ENCODE measurements around the gene ADAMTS20. TPM values are rescaled to one million over a fixed set of nuclear protein-coding genes. Genes with fewer than 3 reads are reported as not detected.
A peak's percentile ranks its signal among the peaks of the same experiment; 100 is the strongest.

The ADAMTS20 gene
- total RNA-seq, 2 donors from 2014 or later = not detected

DNA sequence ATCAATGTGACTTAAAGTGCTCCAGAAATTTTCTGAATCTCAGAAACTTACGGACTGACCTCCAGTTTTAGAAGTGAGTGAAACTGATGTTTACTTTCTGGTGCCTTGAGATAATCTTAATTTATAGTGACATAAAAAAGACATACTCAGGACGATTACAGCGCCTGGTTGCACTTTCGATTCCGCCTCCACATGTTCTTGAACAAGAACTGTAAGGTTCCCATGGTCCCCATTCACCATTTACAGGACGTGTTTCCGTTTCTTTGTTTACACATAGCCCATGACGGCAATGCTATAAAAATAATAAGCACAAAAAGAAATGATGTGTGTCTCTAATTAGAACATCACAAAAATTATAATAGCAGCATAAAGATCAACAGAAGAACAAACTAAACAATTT, 98.2 kb downstream of the ADAMTS20 start:
- H3K36me3 Mint-ChIP-seq (ENCODE audit: insufficient read depth in 2 of 2) = no peaks in the 10 kb centered on the region
- peaks cover 4 to 7% of the 10 kb centered on the region in 2 donors for H3K9me3 Mint-ChIP-seq
- no peak overlapping the region for H3K27ac Mint-ChIP-seq
- H3K27me3 Mint-ChIP-seq (ENCODE audit: low read depth) = no peaks in the 10 kb centered on the region
- no peaks in the 10 kb centered on the region for H3K4me1 Mint-ChIP-seq (ENCODE audit: low read depth)
- ATAC-seq (replicated peaks in 1 of 2) (no peak), DNase-seq (no peak)
- H3K4me3 Mint-ChIP-seq = no peak overlapping the region

DNA sequence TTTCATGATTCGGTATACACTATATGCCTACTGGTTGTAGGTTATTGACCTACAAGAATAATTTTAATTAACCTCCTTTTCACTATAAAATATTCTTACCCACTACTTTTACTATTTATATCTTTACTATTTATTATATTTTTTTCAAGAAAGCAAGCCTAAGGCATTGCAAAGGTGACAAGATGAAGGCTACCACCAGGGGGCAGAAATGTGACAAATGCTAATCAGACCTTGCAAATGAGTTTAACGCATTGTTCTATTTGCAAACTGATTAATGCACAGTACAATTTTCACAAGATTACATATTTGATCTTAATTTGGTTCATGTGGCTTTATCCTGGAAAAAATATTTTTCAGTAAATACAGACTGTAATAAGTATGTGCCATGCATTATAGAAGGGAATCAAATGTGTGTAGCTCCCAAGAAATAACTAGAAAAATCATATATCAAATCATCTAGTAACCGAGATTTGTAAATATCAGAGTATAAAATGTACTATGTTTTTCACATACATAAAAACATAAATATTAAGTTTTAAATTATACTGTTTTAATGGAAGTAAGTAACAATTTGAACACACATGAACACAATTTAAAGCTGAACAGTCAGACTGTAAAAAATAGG, 107.0 kb downstream of the ADAMTS20 start:
- peaks cover 10% of the 10 kb centered on the region for H3K27me3 Mint-ChIP-seq (ENCODE audit: low read depth)
- H3K27ac Mint-ChIP-seq = no peak overlapping the region
- no peak for ATAC-seq (replicated peaks in 1 of 2)
- no peaks in the 10 kb centered on the region for H3K4me1 Mint-ChIP-seq (ENCODE audit: low read depth)
- H3K36me3 Mint-ChIP-seq (ENCODE audit: insufficient read depth in 2 of 2) = no peaks in the 10 kb centered on the region
- H3K4me3 Mint-ChIP-seq = no peak overlapping the region
- peak; percentile 47 to 61 for DNase-seq
- no peaks in the 10 kb centered on the region for H3K9me3 Mint-ChIP-seq

- H3K36me3 Mint-ChIP-seq (ENCODE audit: insufficient read depth in 2 of 2) = no peaks in the 10 kb centered on the region
- no peak for DNase-seq
- H3K9me3 Mint-ChIP-seq = no peaks in the 10 kb centered on the region
- H3K4me3 Mint-ChIP-seq = no peak overlapping the region
- H3K4me1 Mint-ChIP-seq (ENCODE audit: low read depth) = no peaks in the 10 kb centered on the region
- ATAC-seq (replicated peaks in 1 of 2) = no peak
- H3K27me3 Mint-ChIP-seq (ENCODE audit: low read depth) = no peaks in the 10 kb centered on the region
- H3K27ac Mint-ChIP-seq = no peak overlapping the region
Observed at GRCh38 chr12:43436597-43436996, 115.4 kb downstream of the ADAMTS20 start.

DNA sequence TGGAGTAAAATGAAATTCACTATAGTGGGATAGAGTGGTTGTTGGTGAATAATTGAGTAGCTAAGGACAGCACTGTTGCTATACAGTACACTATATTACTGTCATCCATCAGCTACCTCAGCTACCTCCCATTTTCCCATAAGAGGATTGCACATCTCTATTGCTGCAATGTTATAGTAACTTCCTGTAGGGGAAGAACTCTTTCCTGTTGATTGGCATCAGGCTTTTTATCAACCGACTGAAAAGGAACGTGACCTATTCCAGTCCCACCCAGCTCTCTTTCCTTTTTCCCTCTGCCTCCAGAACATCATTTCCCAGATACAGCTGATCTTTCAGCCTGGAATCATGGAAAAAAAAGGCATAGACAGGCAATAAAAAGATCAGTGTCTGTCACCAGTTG, 117.4 kb downstream of the ADAMTS20 start:
- no peaks in the 10 kb centered on the region for H3K36me3 Mint-ChIP-seq (ENCODE audit: insufficient read depth in 2 of 2)
- no peaks in the 10 kb centered on the region for H3K27me3 Mint-ChIP-seq (ENCODE audit: low read depth)
- no peak overlapping the region for H3K4me3 Mint-ChIP-seq
- H3K4me1 Mint-ChIP-seq (ENCODE audit: low read depth) = no peaks in the 10 kb centered on the region
- H3K27ac Mint-ChIP-seq = no peak overlapping the region
- no peaks in the 10 kb centered on the region for H3K9me3 Mint-ChIP-seq
- DNase-seq = no peak
- no peak for ATAC-seq (replicated peaks in 1 of 2)

- Mint-ChIP-seq H3K27me3 (ENCODE audit: low read depth) (no peaks in the 10 kb centered on the region), H3K4me1 (ENCODE audit: low read depth) (no peaks in the 10 kb centered on the region), H3K36me3 (ENCODE audit: insufficient read depth in 2 of 2) (no peaks in the 10 kb centered on the region), H3K4me3 (no peak overlapping the region), H3K9me3 (no peaks in the 10 kb centered on the region), H3K27ac (no peak overlapping the region)
- no peak for ATAC-seq (replicated peaks in 1 of 2)
- no peak for DNase-seq
Observed at GRCh38 chr12:43428088-43428600, 123.9 kb downstream of the ADAMTS20 start.

- H3K27me3 Mint-ChIP-seq (ENCODE audit: low read depth) = no peaks in the 10 kb centered on the region
- H3K4me3 Mint-ChIP-seq = no peak overlapping the region
- H3K27ac Mint-ChIP-seq = no peak overlapping the region
- no peaks in the 10 kb centered on the region for H3K36me3 Mint-ChIP-seq (ENCODE audit: insufficient read depth in 2 of 2)
- ATAC-seq (replicated peaks in 1 of 2) (no peak), DNase-seq (no peak)
- H3K4me1 Mint-ChIP-seq (ENCODE audit: low read depth) = no peaks in the 10 kb centered on the region
- no peaks in the 10 kb centered on the region for H3K9me3 Mint-ChIP-seq
Observed at GRCh38 chr12:43425361-43425760, 126.6 kb downstream of the ADAMTS20 start.

- Mint-ChIP-seq H3K4me3 (no peak overlapping the region), H3K4me1 (ENCODE audit: low read depth) (no peaks in the 10 kb centered on the region), H3K27ac (no peak overlapping the region), H3K9me3 (peaks cover 2 to 6% of the 10 kb centered on the region in 2 donors), H3K27me3 (ENCODE audit: low read depth) (no peaks in the 10 kb centered on the region), H3K36me3 (ENCODE audit: insufficient read depth in 2 of 2) (no peaks in the 10 kb centered on the region)
- no peak for DNase-seq
- no peak for ATAC-seq (replicated peaks in 1 of 2)
Observed at GRCh38 chr12:43416981-43417380, 135.0 kb downstream of the ADAMTS20 start.

GRCh38 chr12:43407816-43408645, 144.0 kb downstream of the ADAMTS20 start:
- no peak overlapping the region for H3K27ac Mint-ChIP-seq
- no peaks in the 10 kb centered on the region for H3K27me3 Mint-ChIP-seq (ENCODE audit: low read depth)
- ATAC-seq (replicated peaks in 1 of 2) (no peak), DNase-seq (no peak)
- H3K9me3 Mint-ChIP-seq = no peaks in the 10 kb centered on the region
- no peaks in the 10 kb centered on the region for H3K4me1 Mint-ChIP-seq (ENCODE audit: low read depth)
- no peak overlapping the region for H3K4me3 Mint-ChIP-seq
- no peaks in the 10 kb centered on the region for H3K36me3 Mint-ChIP-seq (ENCODE audit: insufficient read depth in 2 of 2)

DNA sequence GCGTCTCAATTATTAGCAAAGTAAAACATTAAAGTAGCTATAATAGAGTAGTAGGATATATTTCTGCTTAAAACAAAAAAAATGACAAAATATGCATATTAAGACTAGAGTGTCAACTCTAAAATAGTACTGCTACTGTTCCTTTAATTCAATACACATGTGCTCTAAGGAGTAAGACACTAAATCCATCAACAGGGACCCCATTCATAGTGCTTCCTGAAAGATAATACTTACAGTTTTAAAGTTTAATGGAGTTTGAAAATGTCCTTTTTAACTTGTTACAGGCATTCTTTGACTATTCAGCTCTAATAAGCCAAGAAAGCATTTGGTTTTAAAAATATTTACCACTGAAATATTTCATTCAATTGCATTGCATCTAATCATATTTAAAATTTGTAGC, 145.2 kb downstream of the ADAMTS20 start:
- Mint-ChIP-seq H3K36me3 (ENCODE audit: insufficient read depth in 2 of 2) (no peaks in the 10 kb centered on the region), H3K4me1 (ENCODE audit: low read depth) (no peaks in the 10 kb centered on the region), H3K4me3 (no peak overlapping the region), H3K9me3 (no peaks in the 10 kb centered on the region), H3K27ac (no peak overlapping the region), H3K27me3 (ENCODE audit: low read depth) (no peaks in the 10 kb centered on the region)
- ATAC-seq (replicated peaks in 1 of 2) = no peak
- DNase-seq = no peak

- DNase-seq (no peak), ATAC-seq (replicated peaks in 1 of 2) (no peak)
- Mint-ChIP-seq H3K4me3 (no peak overlapping the region), H3K27ac (no peak overlapping the region), H3K9me3 (no peaks in the 10 kb centered on the region), H3K36me3 (ENCODE audit: insufficient read depth in 2 of 2) (no peaks in the 10 kb centered on the region), H3K27me3 (ENCODE audit: low read depth) (no peaks in the 10 kb centered on the region), H3K4me1 (ENCODE audit: low read depth) (no peaks in the 10 kb centered on the region)
Observed at GRCh38 chr12:43402436-43402835, 149.6 kb downstream of the ADAMTS20 start.

- Mint-ChIP-seq H3K27ac (no peak overlapping the region), H3K27me3 (ENCODE audit: low read depth) (no peaks in the 10 kb centered on the region), H3K4me1 (ENCODE audit: low read depth) (no peaks in the 10 kb centered on the region), H3K36me3 (ENCODE audit: insufficient read depth in 2 of 2) (no peaks in the 10 kb centered on the region), H3K9me3 (no peaks in the 10 kb centered on the region), H3K4me3 (no peak overlapping the region)
- no peak for DNase-seq
- no peak for ATAC-seq (replicated peaks in 1 of 2)
Observed at GRCh38 chr12:43401096-43401495, 150.9 kb downstream of the ADAMTS20 start.

DNA sequence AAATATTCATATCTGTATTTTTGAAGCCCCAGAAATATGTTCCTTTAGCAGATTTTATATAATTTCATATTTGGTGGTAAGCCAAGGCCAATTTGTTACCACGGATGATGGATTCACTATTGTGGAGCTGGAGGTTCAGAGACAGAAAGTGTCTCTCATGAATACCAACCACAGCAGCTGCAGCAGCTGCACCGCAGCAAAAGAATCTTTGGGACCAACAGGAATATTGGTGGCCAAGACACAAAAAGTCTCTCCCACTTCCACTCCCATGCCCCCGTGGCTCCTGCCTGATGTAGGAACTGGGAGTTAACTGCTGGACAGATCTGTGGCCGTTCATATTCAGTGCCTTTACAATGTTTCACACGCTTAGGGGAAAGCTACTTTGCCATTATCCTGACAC, 155.3 kb downstream of the ADAMTS20 start:
- Mint-ChIP-seq H3K4me3 (no peak overlapping the region), H3K4me1 (ENCODE audit: low read depth) (no peaks in the 10 kb centered on the region), H3K36me3 (ENCODE audit: insufficient read depth in 2 of 2) (no peaks in the 10 kb centered on the region), H3K27ac (no peak overlapping the region), H3K27me3 (ENCODE audit: low read depth) (no peaks in the 10 kb centered on the region), H3K9me3 (no peaks in the 10 kb centered on the region)
- DNase-seq (no peak), ATAC-seq (replicated peaks in 1 of 2) (no peak)

DNA sequence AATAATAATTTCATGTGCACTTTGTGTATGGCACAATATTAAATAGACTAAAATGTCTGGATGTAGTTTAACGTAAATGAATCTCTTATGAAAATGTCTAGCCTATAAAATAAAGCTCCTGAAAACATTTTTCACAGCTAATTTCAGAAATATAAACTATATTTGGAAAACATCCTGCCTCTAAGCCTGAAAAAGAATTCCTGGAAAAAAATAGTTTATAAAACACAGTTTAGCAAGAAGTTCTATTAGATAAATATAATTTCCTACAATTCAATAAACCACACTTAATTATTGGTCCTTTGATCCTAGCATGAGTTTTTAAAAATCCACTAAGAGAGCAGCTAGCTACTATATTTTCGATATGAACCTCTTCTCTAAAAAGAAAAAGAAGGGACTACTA, 159.9 kb downstream of the ADAMTS20 start:
- Mint-ChIP-seq H3K4me3 (no peak overlapping the region), H3K27ac (no peak overlapping the region), H3K27me3 (ENCODE audit: low read depth) (no peaks in the 10 kb centered on the region), H3K4me1 (ENCODE audit: low read depth) (no peaks in the 10 kb centered on the region), H3K9me3 (peaks cover 0 to 3% of the 10 kb centered on the region in 2 donors), H3K36me3 (ENCODE audit: insufficient read depth in 2 of 2) (peaks cover 0 to 1% of the 10 kb centered on the region in 2 donors)
- ATAC-seq (replicated peaks in 1 of 2) (no peak), DNase-seq (no peak)
